Endothelial cell of umbilical vein (primary cell): ENCODE data around the gene CNTF. TPM values are rescaled to one million over a fixed set of nuclear protein-coding genes. Genes with fewer than 3 reads are reported as not detected.

ENCODE experiments used
- BruUV-seq: library from RNA; stranded (reverse); fragments of 400-500 nt; replicated peaks from 2 replicates; lab custom pipeline; 2021; lab: Mats Ljungman, UMichigan
- CTCF ChIA-PET: fragments of 300-600, 350-600 bp; sonication (Branson Sonifier 250); formaldehyde crosslinking; loops from one replicate; lab custom pipeline; 2021; ENCODE audit warnings: antibody characterized with exemption, inconsistent platforms; lab: Charles Lee
- POLR2A ChIA-PET: fragments of 300-600, 350-600 bp; sonication (Branson Sonifier 250); formaldehyde crosslinking; loops from one replicate; lab custom pipeline; 2021; ENCODE audit warnings: antibody characterized with exemption, inconsistent platforms; lab: Charles Lee
- DNase-seq: peaks from one replicate; pipeline ENCODE4 v3.0.0-alpha.2; 2011; ENCODE audit warnings: low read depth, low spot score
- FAIRE-seq: peaks from 2 replicates; lab custom pipeline; 2011; peaks lifted over from hg19 to GRCh38; lab: Jason Lieb, UNC
- H2AFZ ChIP-seq: 2 replicates; pipeline ENCODE4 v1.6.0; 2012; ENCODE audit warnings: low read depth, low read length, control low read depth, inconsistent platforms
- H3K27ac ChIP-seq: 2 replicates; pipeline ENCODE4 v1.5.1; 2011; ENCODE audit warnings: low read depth, mild to moderate bottlenecking, control low read depth, low read length, moderate library complexity; ENCODE audit not compliant: insufficient read depth
- H3K27me3 ChIP-seq, 2 experiments: 2 replicates each; pipeline versions ENCODE4 v1.6.0 to v1.6.1; 2011; ENCODE audit warnings: low read length in 2 of 2, mixed read lengths in 1 of 2; ENCODE audit not compliant: control insufficient read depth in 2 of 2, insufficient read depth in 2 of 2
- H3K36me3 ChIP-seq, 2 experiments: 2 replicates in 1 of 2; 3 replicates in 1 of 2; pipeline ENCODE4 v1.5.1; 2011; ENCODE audit warnings: low read length in 2 of 2, mild to moderate bottlenecking in 1 of 2, moderate library complexity in 1 of 2; ENCODE audit not compliant: control insufficient read depth in 2 of 2, insufficient read depth in 2 of 2; ENCODE audit errors: extremely low read depth in 1 of 2
- H3K4me1 ChIP-seq: 3 replicates; pipeline ENCODE4 v1.5.1; 2011; ENCODE audit warnings: mild to moderate bottlenecking, low read length; ENCODE audit not compliant: control insufficient read depth, insufficient read depth; ENCODE audit errors: extremely low read depth
- H3K4me2 ChIP-seq: 2 replicates; pipeline ENCODE4 v1.6.1; 2011; ENCODE audit warnings: low read length, control low read depth, mixed read lengths; ENCODE audit not compliant: insufficient read depth
- H3K4me3 ChIP-seq, 3 experiments: fragments of 200-600 bp in 1 of 3; sonication (generic), shearing (Covaris generic) in 1 of 3; replicated peaks in 1 of 3; 2 replicates each; pipeline ENCODE4 v1.5.1; 2011 to 2016; ENCODE audit warnings: control low read depth in 3 of 3, low read length in 3 of 3, mild to moderate bottlenecking in 2 of 3, inconsistent platforms in 1 of 3, low read depth in 1 of 3, moderate library complexity in 1 of 3; ENCODE audit not compliant: insufficient read depth in 1 of 3
- H3K79me2 ChIP-seq: 2 replicates; pipeline ENCODE4 v1.6.0; 2012; ENCODE audit warnings: low read length, inconsistent platforms; ENCODE audit not compliant: control insufficient read depth, insufficient read depth
- H3K9ac ChIP-seq: replicated peaks from 2 replicates; pipeline ENCODE3; 2011; ENCODE audit warnings: low read length, control low read depth; ENCODE audit not compliant: insufficient read depth; ENCODE audit errors: extremely low read depth
- H3K9me1 ChIP-seq: replicated peaks from 3 replicates; pipeline ENCODE4 v1.6.0; 2011; ENCODE audit warnings: mild to moderate bottlenecking, low read length; ENCODE audit not compliant: control insufficient read depth, insufficient read depth; ENCODE audit errors: extremely low read depth
- H3K9me3 ChIP-seq: replicated peaks from 2 replicates; pipeline ENCODE4 v1.5.1; 2012; ENCODE audit warnings: low read length, inconsistent platforms; ENCODE audit not compliant: control insufficient read depth, insufficient read depth
- H4K20me1 ChIP-seq: replicated peaks from 2 replicates; pipeline ENCODE3; 2011; ENCODE audit warnings: mild to moderate bottlenecking, low read length; ENCODE audit not compliant: control insufficient read depth, insufficient read depth; ENCODE audit errors: extremely low read depth
- CTCF ChIP-seq, 2 donors: IDR thresholded peaks; 1 replicate in 1 of 2; 2 replicates in 1 of 2; pipeline ENCODE4 v1.5.1; 2011; ENCODE audit warnings: low read length in 2 of 2, mild to moderate bottlenecking in 2 of 2, moderate library complexity in 2 of 2, control low read depth in 1 of 2, inconsistent platforms in 1 of 2, low read depth in 1 of 2; ENCODE audit not compliant: insufficient read depth in 1 of 2; ENCODE audit errors: extremely low read depth in 1 of 2
- EZH2 ChIP-seq: IDR thresholded peaks from 2 replicates; pipeline ENCODE4 v1.6.1; 2012; ENCODE audit warnings: borderline replicate concordance, low read depth, mild to moderate bottlenecking, moderate library complexity, low read length, inconsistent platforms; ENCODE audit not compliant: severe bottlenecking
- FOS ChIP-seq: IDR thresholded peaks from 2 replicates; pipeline ENCODE4 v1.6.1; 2011; ENCODE audit warnings: mild to moderate bottlenecking, low read length, moderate library complexity, borderline replicate concordance; ENCODE audit not compliant: insufficient read depth
- GATA2 ChIP-seq: IDR thresholded peaks from 2 replicates; pipeline ENCODE4 v1.7.0; 2011; ENCODE audit warnings: low read depth, mild to moderate bottlenecking, moderate library complexity, mixed read lengths, low read length; ENCODE audit not compliant: insufficient read length, insufficient read depth
- JUN ChIP-seq: IDR thresholded peaks from 2 replicates; pipeline ENCODE4 v1.6.1; 2011; ENCODE audit warnings: borderline replicate concordance, low read depth; ENCODE audit not compliant: insufficient read length, insufficient read depth
- MAX ChIP-seq: IDR thresholded peaks from 2 replicates; pipeline ENCODE4 v1.6.1; 2011; ENCODE audit not compliant: insufficient read depth, insufficient read length
- MYC ChIP-seq: IDR thresholded peaks from one replicate; pipeline ENCODE4 v1.6.1; 2011; ENCODE audit warnings: mild to moderate bottlenecking, low read depth, low read length
- POLR2A ChIP-seq: IDR thresholded peaks from 2 replicates; pipeline ENCODE4 v1.6.1; 2012; ENCODE audit warnings: low read depth, mild to moderate bottlenecking, control low read depth, low read length
- POLR2AphosphoS5 ChIP-seq: IDR thresholded peaks from 2 replicates; pipeline ENCODE4 v1.6.1; 2012; ENCODE audit warnings: low read depth, mild to moderate bottlenecking, control low read depth, low read length, moderate library complexity; ENCODE audit not compliant: insufficient read depth
- dilution Hi-C: fragments of 300-500 bp; cut with MboI; formaldehyde crosslinking; loops from one replicate; pipeline ENCODE4 v1.15.0; 2019; ENCODE audit warnings: low sequenced_read_pairs; ENCODE audit not compliant: extremely low pct_ligation_motif_present
- intact Hi-C: fragments of 100-400 bp; cut with micrococcal nuclease; formaldehyde crosslinking; loops from one replicate; pipeline ENCODE4 v1.10.0; 2022
- polyA plus RNA-seq, 4 experiments: library from polyadenylated mRNA; depleted of rRNA in 3 of 4; stranded (reverse) in 3 of 4; unstranded in 1 of 4; fragments of >200 nt; gene quantifications; 2 replicates each; pipeline versions ENCODE4 v1.2.1 to v1.2.3, GENCODE V29; 2011 to 2012; ENCODE audit warnings: missing spikeins in 1 of 4
- total RNA-seq: library from RNA; stranded (reverse); gene quantifications from 2 replicates; pipeline ENCODE4 v1.2.3, GENCODE V29; 2021

CNTF gene
- total and polyA plus RNA-seq, 2 donors (not counting 3 experiments of a cell fraction or from before 2014, with no cell fraction given): 0.84 to 3.3 TPM

GRCh38 chr11:58608331-58608730, 14.1 kb upstream of the CNTF start:
- Histone ChIP-seq H2AFZ (no peak overlapping the region), H3K4me3 (no peak overlapping the region), H3K27me3 (no peaks in the 10 kb centered on the region), H3K36me3 (peaks cover 6 to 18% of the 10 kb centered on the region in 2 experiments), H3K9me1 (no peaks in the 10 kb centered on the region), H3K4me2 (no peak overlapping the region), H3K27ac (no peak overlapping the region), H3K9ac (no peak overlapping the region), H4K20me1 (no peaks in the 10 kb centered on the region), H3K79me2 (peaks cover 58% of the 10 kb centered on the region), H3K9me3 (no peaks in the 10 kb centered on the region), H3K4me1 (peaks cover 4% of the 10 kb centered on the region)
- intact Hi-C loops: no loop called here
- DNase-seq (no peak), FAIRE-seq (no peak)
- ChIA-PET POLR2A (no interaction called here), CTCF (interaction anchor here (1.5 to 1.6 kb wide), 2 partner anchors 11 to 21 kb away, joined by 3 to 4 read pairs; no protein-coding TSS in a partner anchor)
- no TSS peak for BruUV-seq
- dilution Hi-C loops: no loop called here
- TF ChIP-seq MYC (no peak), CTCF (IDR thresholded peaks at IDR 0.05; ENCODE audit: extremely low read depth in 1 of 2, insufficient read depth in 1 of 2, low read depth in 1 of 2, low read length in 2 of 2) (no peak), POLR2AphosphoS5 (no peak), GATA2 (no peak), MAX (no peak), JUN (no peak), EZH2 (no peak), POLR2A (no peak), FOS (no peak)
